ENCODE measurements around the gene HSD17B12. TPM values are rescaled to one million over a fixed set of nuclear protein-coding genes. Genes with fewer than 3 reads are reported as not detected.

HSD17B12 gene
- total and polyA plus RNA-seq, 2 experiments from 2014 or later: 128 to 168 TPM

GRCh38 chr11:43789700-43790443 lies 109.3 kb downstream of the HSD17B12 start:
- Histone ChIP-seq H3K27me3 (ENCODE audit: insufficient read depth) (no peaks in the 10 kb centered on the region), H3K79me2 (replicated peaks; ENCODE audit: insufficient read depth) (peaks cover 27% of the 10 kb centered on the region), H3K4me1 (ENCODE audit: insufficient read depth) (no peaks in the 10 kb centered on the region), H3K4me2 (no peak overlapping the region), H2AFZ (no peak overlapping the region), H3K9me2 (ENCODE audit: insufficient read depth) (no peaks in the 10 kb centered on the region), H3K36me3 (ENCODE audit: insufficient read depth) (no peaks in the 10 kb centered on the region), H3F3A (replicated peaks; ENCODE audit: low read depth) (no peaks in the 10 kb centered on the region), H3K4me3 (no peak overlapping the region), H3K27ac (ENCODE audit: low read depth) (no peak overlapping the region), H4K20me1 (replicated peaks; ENCODE audit: insufficient read depth) (peaks cover 6% of the 10 kb centered on the region)
- H3K4me3 Mint-ChIP-seq: no peak overlapping the region
- TF ChIP-seq NANOG (IDR thresholded peaks at IDR 0.05; ENCODE audit: borderline replicate concordance) (no peak), ZNF331 (CRISPR knock-in tag; IDR thresholded peaks at IDR 0.05; ENCODE audit: low read depth) (no peak), EZH2 (IDR thresholded peaks at IDR 0.05; ENCODE audit: low read depth, unreplicated experiment) (no peak), JUNB (IDR thresholded peaks at IDR 0.05; ENCODE audit: unreplicated experiment) (no peak), STAT1 (IDR thresholded peaks at IDR 0.05; ENCODE audit: unreplicated experiment) (no peak), EZH2phosphoT487 (IDR thresholded peaks at IDR 0.05; ENCODE audit: unreplicated experiment) (no peak), POLR2AphosphoS5 (IDR thresholded peaks at IDR 0.05; ENCODE audit: low read depth) (no peak), CREB1 (CRISPR knock-in tag; IDR thresholded peaks at IDR 0.05; ENCODE audit: low read depth) (no peak), CTCF (conservative IDR thresholded peaks at IDR 0.05; ENCODE audit: low read depth in 2 of 2) (no peak), ZNF114 (CRISPR knock-in tag; IDR thresholded peaks at IDR 0.05) (no peak)
- TF ChIP-seq, protein P1, sequence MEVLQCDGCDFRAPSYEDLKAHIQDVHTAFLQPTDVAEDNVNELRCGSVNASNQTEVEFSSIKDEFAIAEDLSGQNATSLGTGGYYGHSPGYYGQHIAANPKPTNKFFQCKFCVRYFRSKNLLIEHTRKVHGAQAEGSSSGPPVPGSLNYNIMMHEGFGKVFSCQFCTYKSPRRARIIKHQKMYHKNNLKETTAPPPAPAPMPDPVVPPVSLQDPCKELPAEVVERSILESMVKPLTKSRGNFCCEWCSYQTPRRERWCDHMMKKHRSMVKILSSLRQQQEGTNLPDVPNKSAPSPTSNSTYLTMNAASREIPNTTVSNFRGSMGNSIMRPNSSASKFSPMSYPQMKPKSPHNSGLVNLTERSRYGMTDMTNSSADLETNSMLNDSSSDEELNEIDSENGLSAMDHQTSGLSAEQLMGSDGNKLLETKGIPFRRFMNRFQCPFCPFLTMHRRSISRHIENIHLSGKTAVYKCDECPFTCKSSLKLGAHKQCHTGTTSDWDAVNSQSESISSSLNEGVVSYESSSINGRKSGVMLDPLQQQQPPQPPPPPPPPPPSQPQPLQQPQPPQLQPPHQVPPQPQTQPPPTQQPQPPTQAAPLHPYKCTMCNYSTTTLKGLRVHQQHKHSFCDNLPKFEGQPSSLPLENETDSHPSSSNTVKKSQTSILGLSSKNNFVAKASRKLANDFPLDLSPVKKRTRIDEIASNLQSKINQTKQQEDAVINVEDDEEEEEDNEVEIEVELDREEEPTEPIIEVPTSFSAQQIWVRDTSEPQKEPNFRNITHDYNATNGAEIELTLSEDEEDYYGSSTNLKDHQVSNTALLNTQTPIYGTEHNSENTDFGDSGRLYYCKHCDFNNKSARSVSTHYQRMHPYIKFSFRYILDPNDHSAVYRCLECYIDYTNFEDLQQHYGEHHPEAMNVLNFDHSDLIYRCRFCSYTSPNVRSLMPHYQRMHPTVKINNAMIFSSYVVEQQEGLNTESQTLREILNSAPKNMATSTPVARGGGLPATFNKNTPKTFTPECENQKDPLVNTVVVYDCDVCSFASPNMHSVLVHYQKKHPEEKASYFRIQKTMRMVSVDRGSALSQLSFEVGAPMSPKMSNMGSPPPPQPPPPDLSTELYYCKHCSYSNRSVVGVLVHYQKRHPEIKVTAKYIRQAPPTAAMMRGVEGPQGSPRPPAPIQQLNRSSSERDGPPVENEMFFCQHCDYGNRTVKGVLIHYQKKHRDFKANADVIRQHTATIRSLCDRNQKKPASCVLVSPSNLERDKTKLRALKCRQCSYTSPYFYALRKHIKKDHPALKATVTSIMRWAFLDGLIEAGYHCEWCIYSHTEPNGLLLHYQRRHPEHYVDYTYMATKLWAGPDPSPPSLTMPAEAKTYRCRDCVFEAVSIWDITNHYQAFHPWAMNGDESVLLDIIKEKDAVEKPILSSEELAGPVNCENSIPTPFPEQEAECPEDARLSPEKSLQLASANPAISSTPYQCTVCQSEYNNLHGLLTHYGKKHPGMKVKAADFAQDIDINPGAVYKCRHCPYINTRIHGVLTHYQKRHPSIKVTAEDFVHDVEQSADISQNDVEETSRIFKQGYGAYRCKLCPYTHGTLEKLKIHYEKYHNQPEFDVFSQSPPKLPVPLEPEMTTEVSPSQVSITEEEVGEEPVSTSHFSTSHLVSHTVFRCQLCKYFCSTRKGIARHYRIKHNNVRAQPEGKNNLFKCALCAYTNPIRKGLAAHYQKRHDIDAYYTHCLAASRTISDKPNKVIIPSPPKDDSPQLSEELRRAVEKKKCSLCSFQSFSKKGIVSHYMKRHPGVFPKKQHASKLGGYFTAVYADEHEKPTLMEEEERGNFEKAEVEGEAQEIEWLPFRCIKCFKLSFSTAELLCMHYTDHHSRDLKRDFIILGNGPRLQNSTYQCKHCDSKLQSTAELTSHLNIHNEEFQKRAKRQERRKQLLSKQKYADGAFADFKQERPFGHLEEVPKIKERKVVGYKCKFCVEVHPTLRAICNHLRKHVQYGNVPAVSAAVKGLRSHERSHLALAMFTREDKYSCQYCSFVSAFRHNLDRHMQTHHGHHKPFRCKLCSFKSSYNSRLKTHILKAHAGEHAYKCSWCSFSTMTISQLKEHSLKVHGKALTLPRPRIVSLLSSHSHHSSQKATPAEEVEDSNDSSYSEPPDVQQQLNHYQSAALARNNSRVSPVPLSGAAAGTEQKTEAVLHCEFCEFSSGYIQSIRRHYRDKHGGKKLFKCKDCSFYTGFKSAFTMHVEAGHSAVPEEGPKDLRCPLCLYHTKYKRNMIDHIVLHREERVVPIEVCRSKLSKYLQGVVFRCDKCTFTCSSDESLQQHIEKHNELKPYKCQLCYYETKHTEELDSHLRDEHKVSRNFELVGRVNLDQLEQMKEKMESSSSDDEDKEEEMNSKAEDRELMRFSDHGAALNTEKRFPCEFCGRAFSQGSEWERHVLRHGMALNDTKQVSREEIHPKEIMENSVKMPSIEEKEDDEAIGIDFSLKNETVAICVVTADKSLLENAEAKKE (CRISPR knock-in tag; IDR thresholded peaks at IDR 0.05): no peak
- TF ChIP-seq, protein P2, sequence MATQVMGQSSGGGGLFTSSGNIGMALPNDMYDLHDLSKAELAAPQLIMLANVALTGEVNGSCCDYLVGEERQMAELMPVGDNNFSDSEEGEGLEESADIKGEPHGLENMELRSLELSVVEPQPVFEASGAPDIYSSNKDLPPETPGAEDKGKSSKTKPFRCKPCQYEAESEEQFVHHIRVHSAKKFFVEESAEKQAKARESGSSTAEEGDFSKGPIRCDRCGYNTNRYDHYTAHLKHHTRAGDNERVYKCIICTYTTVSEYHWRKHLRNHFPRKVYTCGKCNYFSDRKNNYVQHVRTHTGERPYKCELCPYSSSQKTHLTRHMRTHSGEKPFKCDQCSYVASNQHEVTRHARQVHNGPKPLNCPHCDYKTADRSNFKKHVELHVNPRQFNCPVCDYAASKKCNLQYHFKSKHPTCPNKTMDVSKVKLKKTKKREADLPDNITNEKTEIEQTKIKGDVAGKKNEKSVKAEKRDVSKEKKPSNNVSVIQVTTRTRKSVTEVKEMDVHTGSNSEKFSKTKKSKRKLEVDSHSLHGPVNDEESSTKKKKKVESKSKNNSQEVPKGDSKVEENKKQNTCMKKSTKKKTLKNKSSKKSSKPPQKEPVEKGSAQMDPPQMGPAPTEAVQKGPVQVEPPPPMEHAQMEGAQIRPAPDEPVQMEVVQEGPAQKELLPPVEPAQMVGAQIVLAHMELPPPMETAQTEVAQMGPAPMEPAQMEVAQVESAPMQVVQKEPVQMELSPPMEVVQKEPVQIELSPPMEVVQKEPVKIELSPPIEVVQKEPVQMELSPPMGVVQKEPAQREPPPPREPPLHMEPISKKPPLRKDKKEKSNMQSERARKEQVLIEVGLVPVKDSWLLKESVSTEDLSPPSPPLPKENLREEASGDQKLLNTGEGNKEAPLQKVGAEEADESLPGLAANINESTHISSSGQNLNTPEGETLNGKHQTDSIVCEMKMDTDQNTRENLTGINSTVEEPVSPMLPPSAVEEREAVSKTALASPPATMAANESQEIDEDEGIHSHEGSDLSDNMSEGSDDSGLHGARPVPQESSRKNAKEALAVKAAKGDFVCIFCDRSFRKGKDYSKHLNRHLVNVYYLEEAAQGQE (IDR thresholded peaks at IDR 0.05; ENCODE audit: unreplicated experiment): no peak
- DNase-seq (ENCODE audit: low spot score) (no peak), ATAC-seq (no peak)
- H3K27me3 Mint-ChIP-seq (ENCODE audit: insufficient read depth, low read depth, poor library complexity): no peaks in the 10 kb centered on the region
- H3K27ac Mint-ChIP-seq: no peak overlapping the region
- peaks cover 4% of the 10 kb centered on the region; the same call in 2 of the 3 replicates for H3K36me3 Mint-ChIP-seq (ENCODE audit: low read depth)
- no peaks in the 10 kb centered on the region for H3K4me1 Mint-ChIP-seq
- no peaks in the 10 kb centered on the region for H3K9me3 Mint-ChIP-seq

Data from GM23338 (cell line).